ENCODE data around the gene UBE2U. TPM values are rescaled to one million over a fixed set of nuclear protein-coding genes. Genes with fewer than 3 reads are reported as not detected.

UBE2U gene
- total RNA-seq, 1 donor from 2014 or later = not detected

DNA sequence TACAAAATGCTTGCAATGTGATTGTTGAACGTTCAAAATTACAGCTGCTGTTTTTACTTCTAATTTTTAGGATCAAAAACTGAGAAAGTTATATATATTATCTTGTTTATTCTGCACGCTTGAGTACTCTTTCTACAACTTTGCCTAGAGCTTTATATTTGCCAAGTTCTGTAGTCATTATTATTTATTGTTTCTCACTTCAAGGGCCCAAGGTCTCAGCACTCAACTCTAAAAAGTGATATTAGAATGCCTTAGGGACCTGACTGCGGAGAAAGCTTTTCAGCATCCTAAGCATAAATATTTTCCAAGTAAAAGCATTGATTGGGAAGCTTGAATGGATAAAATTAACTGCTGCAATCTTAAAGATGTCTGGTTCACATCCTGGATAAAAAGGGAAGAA is 83.6 kb downstream of the UBE2U start:
- intact Hi-C loops (cut with micrococcal nuclease) = no loop called here
- no peak for DNase-seq (ENCODE audit: low spot score)
- Mint-ChIP-seq H3K27me3 (ENCODE audit: low read depth) (peaks cover 5% of the 10 kb centered on the region), H3K4me3 (ENCODE audit: low read depth) (no peak overlapping the region), H3K36me3 (ENCODE audit: low read depth) (no peaks in the 10 kb centered on the region), H3K27ac (no peak overlapping the region), H3K9me3 (no peaks in the 10 kb centered on the region), H3K4me1 (ENCODE audit: low read depth) (no peaks in the 10 kb centered on the region)

DNA sequence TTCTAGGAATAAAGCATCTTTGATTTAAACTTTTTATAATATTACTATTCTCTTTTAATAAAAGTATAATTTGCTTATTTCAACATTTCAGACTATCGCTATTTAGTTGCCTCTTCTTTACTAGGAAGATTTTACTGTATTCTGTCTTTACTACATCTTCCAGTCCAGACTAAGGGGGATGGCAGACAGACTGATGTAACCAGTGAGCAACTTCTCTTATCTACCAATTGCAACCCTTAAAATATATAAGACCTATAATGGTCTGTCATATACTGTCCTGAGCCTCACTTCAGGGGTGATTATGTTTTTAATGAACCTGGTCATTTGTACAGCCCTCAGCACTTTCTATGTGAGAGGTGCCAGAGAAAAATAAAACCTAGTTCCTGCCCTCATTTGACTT is 87.0 kb downstream of the UBE2U start:
- Mint-ChIP-seq H3K4me1 (ENCODE audit: low read depth) (no peaks in the 10 kb centered on the region), H3K27me3 (ENCODE audit: low read depth) (peaks cover 7% of the 10 kb centered on the region), H3K36me3 (ENCODE audit: low read depth) (no peaks in the 10 kb centered on the region), H3K4me3 (ENCODE audit: low read depth) (no peak overlapping the region), H3K9me3 (no peaks in the 10 kb centered on the region), H3K27ac (no peak overlapping the region)
- DNase-seq (ENCODE audit: low spot score) = no peak
- intact Hi-C loops (cut with micrococcal nuclease) = no loop called here

DNA sequence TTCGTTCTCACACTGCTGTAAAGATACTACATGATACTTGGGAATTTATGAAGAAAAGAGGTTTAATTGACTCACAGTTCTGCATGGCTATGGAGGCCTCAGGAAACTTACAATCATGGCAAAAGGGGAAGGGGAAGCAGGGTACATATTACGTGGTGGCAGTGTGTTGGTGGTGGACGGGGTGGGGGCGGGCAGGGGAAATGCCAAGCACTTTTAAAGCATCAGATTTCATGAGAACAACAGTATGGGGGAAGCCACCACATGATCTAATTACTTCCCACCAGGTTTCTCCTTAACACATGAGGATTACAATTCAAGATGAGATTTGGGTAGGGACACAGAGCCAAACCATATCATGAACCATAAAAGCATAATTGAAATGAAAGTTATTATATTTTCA is 88.5 kb downstream of the UBE2U start:
- no peak overlapping the region for H3K27ac Mint-ChIP-seq
- no peaks in the 10 kb centered on the region for H3K36me3 Mint-ChIP-seq (ENCODE audit: low read depth)
- H3K9me3 Mint-ChIP-seq = no peaks in the 10 kb centered on the region
- H3K27me3 Mint-ChIP-seq (ENCODE audit: low read depth) = peaks cover 4% of the 10 kb centered on the region
- no peak overlapping the region for H3K4me3 Mint-ChIP-seq (ENCODE audit: low read depth)
- intact Hi-C loops (cut with micrococcal nuclease) = no loop called here
- H3K4me1 Mint-ChIP-seq (ENCODE audit: low read depth) = no peaks in the 10 kb centered on the region
- DNase-seq (ENCODE audit: low spot score) = no peak

DNA sequence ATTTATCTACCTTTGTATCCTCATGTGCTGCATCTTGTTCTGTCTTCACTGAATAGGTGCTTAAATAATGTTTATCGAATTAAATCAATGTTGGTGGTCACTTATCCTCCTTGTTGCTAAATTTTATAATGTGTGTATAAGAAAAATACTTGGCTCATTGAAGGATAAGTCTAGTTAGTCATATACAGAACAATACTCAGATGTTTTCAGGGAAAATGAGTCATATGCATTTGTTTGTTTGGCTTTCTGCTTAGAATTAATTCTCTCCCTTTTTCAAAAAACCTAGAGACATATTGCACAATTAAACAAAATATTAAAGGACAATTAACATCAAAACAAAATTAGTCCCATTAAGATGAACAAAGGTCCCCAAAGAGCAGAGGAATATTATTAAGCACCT is 89.0 kb downstream of the UBE2U start:
- peaks cover 4% of the 10 kb centered on the region for H3K27me3 Mint-ChIP-seq (ENCODE audit: low read depth)
- no peaks in the 10 kb centered on the region for H3K4me1 Mint-ChIP-seq (ENCODE audit: low read depth)
- no peak for DNase-seq (ENCODE audit: low spot score)
- no peak overlapping the region for H3K27ac Mint-ChIP-seq
- no peak overlapping the region for H3K4me3 Mint-ChIP-seq (ENCODE audit: low read depth)
- intact Hi-C loops (cut with micrococcal nuclease) = no loop called here
- H3K9me3 Mint-ChIP-seq = no peaks in the 10 kb centered on the region
- no peaks in the 10 kb centered on the region for H3K36me3 Mint-ChIP-seq (ENCODE audit: low read depth)

DNA sequence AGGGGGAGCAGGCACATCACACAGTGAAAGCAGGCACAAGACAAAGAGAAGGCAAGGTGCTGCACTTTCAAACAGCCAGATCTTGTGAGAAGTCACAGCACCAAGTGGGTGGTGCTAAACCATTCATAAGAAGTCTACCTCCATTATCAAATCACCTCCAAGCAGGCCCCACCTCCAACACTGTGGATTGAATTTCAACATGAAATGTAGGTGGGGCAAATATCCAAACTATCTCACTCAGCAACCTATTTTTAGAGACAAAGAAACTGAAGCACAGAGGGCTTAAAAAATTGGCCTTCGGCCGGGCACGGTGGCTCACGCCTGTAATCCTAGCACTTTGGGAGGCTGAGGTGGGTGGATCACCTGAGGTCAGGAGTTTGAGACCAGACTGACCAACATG is 90.4 kb downstream of the UBE2U start:
- Mint-ChIP-seq H3K27ac (no peak overlapping the region), H3K9me3 (no peaks in the 10 kb centered on the region), H3K27me3 (ENCODE audit: low read depth) (peaks cover 2% of the 10 kb centered on the region), H3K36me3 (ENCODE audit: low read depth) (no peaks in the 10 kb centered on the region), H3K4me3 (ENCODE audit: low read depth) (no peak overlapping the region), H3K4me1 (ENCODE audit: low read depth) (no peaks in the 10 kb centered on the region)
- intact Hi-C loops (cut with micrococcal nuclease) = no loop called here
- no peak for DNase-seq (ENCODE audit: low spot score)

DNA sequence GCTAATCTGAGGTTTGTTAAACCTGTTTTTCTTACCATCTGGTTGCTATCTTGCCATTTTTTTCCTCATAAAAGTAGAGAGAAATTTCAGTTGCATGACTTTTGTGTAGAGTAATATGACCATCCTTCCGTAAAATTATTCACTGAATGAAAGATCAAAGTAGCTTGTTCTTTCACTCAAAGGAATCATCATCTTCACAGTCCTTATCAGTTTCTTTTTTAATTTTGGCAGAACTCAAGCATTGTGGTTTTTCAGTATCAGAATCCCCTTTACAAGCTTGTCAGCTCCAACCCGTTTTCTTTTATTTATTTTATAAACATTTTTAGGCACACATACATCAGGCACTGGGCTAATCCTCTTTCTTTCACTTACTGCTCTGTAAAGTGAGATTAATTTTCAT is 91.7 kb downstream of the UBE2U start:
- Mint-ChIP-seq H3K27me3 (ENCODE audit: low read depth) (peaks cover 2% of the 10 kb centered on the region), H3K4me3 (ENCODE audit: low read depth) (no peak overlapping the region), H3K9me3 (no peaks in the 10 kb centered on the region), H3K36me3 (ENCODE audit: low read depth) (no peaks in the 10 kb centered on the region), H3K4me1 (ENCODE audit: low read depth) (no peaks in the 10 kb centered on the region), H3K27ac (no peak overlapping the region)
- DNase-seq (ENCODE audit: low spot score) = no peak
- intact Hi-C loops (cut with micrococcal nuclease) = no loop called here

DNA sequence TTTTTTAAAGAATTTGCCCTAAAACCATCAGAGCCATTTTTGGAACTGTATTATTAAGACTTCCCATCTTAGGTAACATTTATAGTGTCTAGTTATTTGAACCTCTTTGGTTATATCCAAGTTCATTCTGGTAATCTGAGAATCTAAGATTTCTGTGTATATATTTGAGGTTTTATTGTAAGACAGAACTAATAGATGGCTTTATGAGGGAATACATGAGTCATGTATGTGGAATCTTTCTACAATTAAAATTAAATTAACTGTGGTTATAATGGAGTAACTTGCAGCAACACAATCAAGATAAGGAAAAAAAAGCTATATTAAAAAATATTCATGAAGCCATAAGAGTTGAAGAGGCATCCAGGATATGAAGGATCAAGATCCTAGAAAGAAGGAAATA is 92.1 kb downstream of the UBE2U start:
- H3K27me3 Mint-ChIP-seq (ENCODE audit: low read depth) = peaks cover 2% of the 10 kb centered on the region
- H3K4me3 Mint-ChIP-seq (ENCODE audit: low read depth) = no peak overlapping the region
- no peaks in the 10 kb centered on the region for H3K4me1 Mint-ChIP-seq (ENCODE audit: low read depth)
- H3K9me3 Mint-ChIP-seq = no peaks in the 10 kb centered on the region
- no peak for DNase-seq (ENCODE audit: low spot score)
- no peaks in the 10 kb centered on the region for H3K36me3 Mint-ChIP-seq (ENCODE audit: low read depth)
- no peak overlapping the region for H3K27ac Mint-ChIP-seq
- intact Hi-C loops (cut with micrococcal nuclease) = no loop called here

DNA sequence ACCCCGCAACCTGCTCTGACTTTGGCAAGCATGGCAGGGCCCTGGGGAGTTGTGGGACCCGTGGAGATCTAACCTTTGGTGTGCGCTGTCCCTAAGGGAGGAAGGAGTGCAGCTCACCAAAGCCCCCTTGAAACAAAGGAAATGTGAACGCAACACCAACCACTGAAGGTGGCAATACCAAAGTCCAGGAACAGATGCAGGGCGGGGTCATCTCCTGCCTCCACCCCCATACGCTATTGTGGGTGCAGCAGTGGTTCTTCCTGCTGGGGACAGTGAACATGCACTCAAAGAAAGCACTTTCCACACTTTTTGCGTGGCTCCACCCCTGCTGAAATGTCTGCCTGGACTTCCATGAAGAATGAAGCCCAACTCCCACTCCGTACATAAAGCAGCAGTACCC is 93.0 kb downstream of the UBE2U start:
- Mint-ChIP-seq H3K27me3 (ENCODE audit: low read depth) (peaks cover 2% of the 10 kb centered on the region), H3K27ac (no peak overlapping the region), H3K4me1 (ENCODE audit: low read depth) (no peaks in the 10 kb centered on the region), H3K36me3 (ENCODE audit: low read depth) (no peaks in the 10 kb centered on the region), H3K9me3 (no peaks in the 10 kb centered on the region), H3K4me3 (ENCODE audit: low read depth) (no peak overlapping the region)
- intact Hi-C loops (cut with micrococcal nuclease) = no loop called here
- DNase-seq (ENCODE audit: low spot score) = no peak

DNA sequence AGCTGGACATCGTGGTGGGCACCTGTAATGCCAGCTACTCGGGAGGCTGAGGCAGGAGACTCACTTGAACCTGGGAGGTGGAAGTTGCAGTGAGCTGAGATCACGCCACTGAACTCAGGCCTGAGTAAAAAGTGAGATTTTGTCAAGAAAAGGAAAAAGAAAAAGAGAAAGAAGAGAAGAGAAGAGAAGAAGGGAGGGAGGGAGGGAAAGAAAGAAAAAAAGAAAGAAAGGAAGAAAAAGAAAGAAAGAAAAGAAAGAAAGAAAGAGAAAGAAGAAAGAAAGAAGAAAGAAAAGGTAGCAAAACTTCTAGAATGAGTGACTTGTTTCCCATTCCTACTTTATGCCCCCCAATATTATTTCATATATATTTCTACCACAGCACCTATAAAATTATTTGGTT is 98.8 kb downstream of the UBE2U start:
- intact Hi-C loops (cut with micrococcal nuclease) = no loop called here

DNA sequence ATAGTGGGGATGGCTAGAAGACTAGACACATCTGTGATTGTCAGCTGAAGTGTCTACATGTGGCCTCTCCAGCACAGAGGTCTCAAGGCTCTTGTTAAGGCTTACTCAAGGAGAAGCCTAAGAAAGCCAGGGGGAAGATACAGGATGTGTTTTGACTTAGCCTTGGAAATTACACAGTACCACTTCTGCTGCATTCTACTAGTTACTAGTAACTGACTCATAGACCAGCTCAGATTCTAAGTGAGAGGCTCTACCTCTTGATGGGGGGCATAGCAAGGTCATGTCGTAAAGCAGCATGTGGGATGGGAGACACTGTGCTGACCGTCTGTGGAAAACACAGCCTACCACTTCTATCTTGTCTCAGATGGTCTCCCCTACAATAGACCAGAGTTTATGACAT is 99.5 kb downstream of the UBE2U start:
- H3K27me3 Mint-ChIP-seq (ENCODE audit: low read depth) = peaks cover 3% of the 10 kb centered on the region
- no peak for DNase-seq (ENCODE audit: low spot score)
- H3K4me3 Mint-ChIP-seq (ENCODE audit: low read depth) = no peak overlapping the region
- no peaks in the 10 kb centered on the region for H3K36me3 Mint-ChIP-seq (ENCODE audit: low read depth)
- no peaks in the 10 kb centered on the region for H3K9me3 Mint-ChIP-seq
- intact Hi-C loops (cut with micrococcal nuclease) = no loop called here
- H3K4me1 Mint-ChIP-seq (ENCODE audit: low read depth) = no peaks in the 10 kb centered on the region
- H3K27ac Mint-ChIP-seq = no peak overlapping the region

More for the DNA sequence above, 98.8 kb downstream of the UBE2U start:
- H3K9me3 Mint-ChIP-seq = no peaks in the 10 kb centered on the region
- H3K4me3 Mint-ChIP-seq (ENCODE audit: low read depth) = no peak overlapping the region
- no peaks in the 10 kb centered on the region for H3K36me3 Mint-ChIP-seq (ENCODE audit: low read depth)
- H3K4me1 Mint-ChIP-seq (ENCODE audit: low read depth) = no peaks in the 10 kb centered on the region
- H3K27ac Mint-ChIP-seq = no peak overlapping the region
- no peak for DNase-seq (ENCODE audit: low spot score)
- peaks cover 3% of the 10 kb centered on the region for H3K27me3 Mint-ChIP-seq (ENCODE audit: low read depth)

DNA sequence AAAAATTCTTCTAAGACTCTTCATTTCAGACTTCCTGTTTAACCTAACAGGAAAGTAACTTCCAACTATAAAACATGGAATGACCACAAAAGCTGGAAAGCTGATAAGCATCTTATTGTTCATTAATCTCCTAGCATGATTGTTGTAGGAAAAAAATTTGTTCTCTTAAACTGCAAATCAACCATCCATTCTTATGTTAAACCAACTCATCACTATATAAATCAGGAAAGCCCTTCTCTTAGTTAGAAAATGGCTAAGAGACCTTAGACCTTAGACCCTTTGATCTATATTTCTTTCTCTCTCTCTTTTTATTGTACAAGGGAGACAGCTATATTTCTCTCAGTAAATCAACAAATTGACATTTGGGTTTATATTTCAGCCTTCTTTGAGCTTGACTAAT is 101.4 kb downstream of the UBE2U start:
- Mint-ChIP-seq H3K4me3 (ENCODE audit: low read depth) (no peak overlapping the region), H3K4me1 (ENCODE audit: low read depth) (no peaks in the 10 kb centered on the region), H3K27me3 (ENCODE audit: low read depth) (peaks cover 3% of the 10 kb centered on the region), H3K36me3 (ENCODE audit: low read depth) (no peaks in the 10 kb centered on the region), H3K9me3 (no peaks in the 10 kb centered on the region), H3K27ac (no peak overlapping the region)
- intact Hi-C loops (cut with micrococcal nuclease) = no loop called here
- DNase-seq (ENCODE audit: low spot score) = no peak

DNA sequence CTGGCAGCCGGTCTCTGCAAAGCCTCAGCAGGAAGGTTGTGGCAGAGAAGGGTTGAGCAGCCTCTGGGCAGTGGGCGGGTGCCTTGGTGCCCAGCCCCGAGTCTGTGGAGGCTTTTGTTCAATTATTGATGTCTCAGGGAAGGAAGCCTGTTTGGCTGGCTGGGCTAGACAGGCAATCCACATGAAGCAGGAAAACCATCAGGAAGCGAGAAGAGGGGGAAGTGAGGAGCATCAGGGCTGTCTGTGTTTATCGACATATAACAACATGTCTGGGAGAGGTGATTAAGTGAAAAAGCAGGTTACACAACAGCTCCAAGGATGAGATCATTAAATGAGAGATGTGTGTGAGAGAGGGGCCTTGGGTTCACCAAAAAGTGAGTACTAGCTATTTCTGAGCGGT is 105.4 kb downstream of the UBE2U start:
- no peaks in the 10 kb centered on the region for H3K4me1 Mint-ChIP-seq (ENCODE audit: low read depth)
- H3K27me3 Mint-ChIP-seq (ENCODE audit: low read depth) = no peaks in the 10 kb centered on the region
- no peaks in the 10 kb centered on the region for H3K9me3 Mint-ChIP-seq
- DNase-seq (ENCODE audit: low spot score) = no peak
- H3K36me3 Mint-ChIP-seq (ENCODE audit: low read depth) = no peaks in the 10 kb centered on the region
- intact Hi-C loops (cut with micrococcal nuclease) = no loop called here
- H3K4me3 Mint-ChIP-seq (ENCODE audit: low read depth) = no peak overlapping the region
- no peak overlapping the region for H3K27ac Mint-ChIP-seq

DNA sequence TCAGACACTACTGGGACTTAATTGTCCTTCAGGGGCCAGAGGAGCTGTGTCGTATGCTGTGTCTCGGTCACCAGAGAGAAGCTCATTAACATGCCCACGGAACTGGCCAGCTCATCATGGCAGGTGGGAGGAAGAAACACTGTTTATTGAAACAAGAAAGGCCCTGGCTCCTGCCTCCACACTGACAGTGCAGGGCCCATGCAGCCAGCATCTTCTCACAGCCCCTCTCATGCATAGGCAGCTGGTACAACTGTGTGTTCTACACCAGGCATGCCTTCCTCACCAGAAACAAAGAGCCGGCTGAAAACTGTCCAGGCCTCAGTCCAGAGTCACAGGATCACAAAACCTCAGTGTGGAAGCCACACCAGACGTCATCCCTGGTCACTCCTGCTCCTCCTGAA is 106.0 kb downstream of the UBE2U start:
- H3K36me3 Mint-ChIP-seq (ENCODE audit: low read depth) = no peaks in the 10 kb centered on the region

DNA sequence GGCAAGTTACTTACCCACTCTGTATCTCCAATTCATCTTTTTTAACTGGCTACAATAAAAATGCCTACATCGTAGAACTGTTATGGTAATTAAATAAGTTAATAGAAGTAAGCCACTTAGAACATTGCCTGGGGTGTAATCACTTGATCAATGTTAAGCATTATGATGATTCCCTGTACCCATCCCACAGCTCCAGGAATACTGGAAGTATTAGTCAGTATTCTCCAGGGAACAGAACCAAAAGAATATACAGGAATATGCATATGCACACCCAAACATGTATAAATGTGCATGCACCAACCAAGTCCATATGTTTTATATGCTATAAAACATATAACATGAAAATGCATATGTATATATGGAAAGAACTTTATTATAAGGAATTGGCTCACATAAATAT is 107.3 kb downstream of the UBE2U start:
- intact Hi-C loops (cut with micrococcal nuclease) = no loop called here
- DNase-seq (ENCODE audit: low spot score) = no peak
- Mint-ChIP-seq H3K9me3 (no peaks in the 10 kb centered on the region), H3K4me3 (ENCODE audit: low read depth) (no peak overlapping the region), H3K27ac (no peak overlapping the region), H3K4me1 (ENCODE audit: low read depth) (no peaks in the 10 kb centered on the region), H3K36me3 (ENCODE audit: low read depth) (no peaks in the 10 kb centered on the region), H3K27me3 (ENCODE audit: low read depth) (no peaks in the 10 kb centered on the region)

More for the DNA sequence above, 106.0 kb downstream of the UBE2U start:
- Mint-ChIP-seq H3K4me3 (ENCODE audit: low read depth) (no peak overlapping the region), H3K27ac (no peak overlapping the region), H3K9me3 (no peaks in the 10 kb centered on the region), H3K4me1 (ENCODE audit: low read depth) (no peaks in the 10 kb centered on the region), H3K27me3 (ENCODE audit: low read depth) (no peaks in the 10 kb centered on the region)
- no peak for DNase-seq (ENCODE audit: low spot score)
- intact Hi-C loops (cut with micrococcal nuclease) = no loop called here

Data from activated T-helper 2 cell treated with anti-CD3 and anti-CD28 coated beads, Interferon-gamma antibody, Interleukin-2, Interleukin-4, amounts not matched to agents 10 μg/mL and 5 μg/mL and 100 μg/mL, durations not matched to agents 14 hours and 24 hours and 36 hours (primary cell).